Fibroblast of the aortic adventitia (primary cell): ENCODE results near the gene SERF2. TPM values are rescaled to one million over a fixed set of nuclear protein-coding genes. Genes with fewer than 3 reads are reported as not detected.

Experiments
- DNase-seq: peaks from one replicate; pipeline ENCODE4 v3.0.0-alpha.2; 2010; ENCODE audit warnings: low read depth
- H3K4me3 ChIP-seq: 2 replicates; pipeline ENCODE4 v1.5.1; 2011; ENCODE audit warnings: low read depth, mild to moderate bottlenecking, control low read depth, low read length, moderate library complexity
- total RNA-seq: library from RNA; depleted of rRNA; stranded (reverse); fragments of >200 nt; gene quantifications from 2 replicates; pipeline ENCODE4 v1.2.3, GENCODE V29; 2012; ENCODE audit warnings: low replicate concordance
- TF ChIP-seq, protein P1 (sequence below): IDR thresholded peaks from 2 replicates; pipeline ENCODE4 v1.5.1; 2011; ENCODE audit warnings: mild to moderate bottlenecking, low read length, control low read depth, inconsistent platforms; ENCODE audit not compliant: insufficient read depth

The SERF2 gene
- 516 and 576 TPM in 2 replicates for total RNA-seq

DNA sequence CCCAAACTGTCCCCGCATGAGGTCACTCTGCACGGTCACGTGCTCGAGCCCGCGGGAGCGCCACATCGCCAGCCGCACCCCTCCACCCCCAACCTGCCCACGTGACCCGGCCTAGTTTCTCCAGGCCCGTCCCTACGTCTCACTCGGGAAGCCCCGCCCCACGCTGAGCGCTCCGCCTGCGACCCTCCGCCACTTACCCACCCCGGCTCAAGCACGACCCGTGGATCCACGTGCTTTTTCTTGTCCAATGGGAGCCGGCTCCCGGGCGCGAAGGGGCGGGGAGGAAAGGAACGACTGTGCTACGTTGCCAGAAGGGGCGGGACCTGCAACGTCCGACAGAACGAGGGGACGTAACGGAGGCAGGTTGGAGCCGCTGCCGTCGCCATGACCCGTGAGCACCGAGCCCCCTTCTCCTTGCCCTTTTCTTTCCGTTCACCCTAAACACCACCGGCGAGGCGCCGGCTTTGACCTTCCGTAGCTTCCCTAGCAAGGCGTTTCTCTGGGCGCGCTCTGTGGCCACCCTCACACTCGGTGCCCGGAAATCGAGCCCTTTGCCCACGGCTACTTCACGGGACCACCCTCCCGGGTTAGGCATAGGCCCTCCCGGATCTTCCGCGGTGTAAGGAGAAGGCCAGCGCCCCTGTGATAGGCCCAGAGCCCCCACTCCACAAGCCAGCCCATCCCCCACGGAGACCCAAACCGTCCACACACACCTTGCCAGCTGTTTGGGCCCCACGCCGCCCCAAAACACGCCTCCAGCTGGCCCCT, at the start of gene SERF2:
Gene SERF2, plus strand, starts transcription at position 328 of the 768 bp plus-strand sequence. Its CDS starts 57 bp downstream, at position 385.
- H3K4me3 ChIP-seq = peak within 1 kb of the TSS; percentile 100
- TF ChIP-seq, protein P1, sequence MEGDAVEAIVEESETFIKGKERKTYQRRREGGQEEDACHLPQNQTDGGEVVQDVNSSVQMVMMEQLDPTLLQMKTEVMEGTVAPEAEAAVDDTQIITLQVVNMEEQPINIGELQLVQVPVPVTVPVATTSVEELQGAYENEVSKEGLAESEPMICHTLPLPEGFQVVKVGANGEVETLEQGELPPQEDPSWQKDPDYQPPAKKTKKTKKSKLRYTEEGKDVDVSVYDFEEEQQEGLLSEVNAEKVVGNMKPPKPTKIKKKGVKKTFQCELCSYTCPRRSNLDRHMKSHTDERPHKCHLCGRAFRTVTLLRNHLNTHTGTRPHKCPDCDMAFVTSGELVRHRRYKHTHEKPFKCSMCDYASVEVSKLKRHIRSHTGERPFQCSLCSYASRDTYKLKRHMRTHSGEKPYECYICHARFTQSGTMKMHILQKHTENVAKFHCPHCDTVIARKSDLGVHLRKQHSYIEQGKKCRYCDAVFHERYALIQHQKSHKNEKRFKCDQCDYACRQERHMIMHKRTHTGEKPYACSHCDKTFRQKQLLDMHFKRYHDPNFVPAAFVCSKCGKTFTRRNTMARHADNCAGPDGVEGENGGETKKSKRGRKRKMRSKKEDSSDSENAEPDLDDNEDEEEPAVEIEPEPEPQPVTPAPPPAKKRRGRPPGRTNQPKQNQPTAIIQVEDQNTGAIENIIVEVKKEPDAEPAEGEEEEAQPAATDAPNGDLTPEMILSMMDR = no peak
- peak; percentile 99 for DNase-seq

DNA sequence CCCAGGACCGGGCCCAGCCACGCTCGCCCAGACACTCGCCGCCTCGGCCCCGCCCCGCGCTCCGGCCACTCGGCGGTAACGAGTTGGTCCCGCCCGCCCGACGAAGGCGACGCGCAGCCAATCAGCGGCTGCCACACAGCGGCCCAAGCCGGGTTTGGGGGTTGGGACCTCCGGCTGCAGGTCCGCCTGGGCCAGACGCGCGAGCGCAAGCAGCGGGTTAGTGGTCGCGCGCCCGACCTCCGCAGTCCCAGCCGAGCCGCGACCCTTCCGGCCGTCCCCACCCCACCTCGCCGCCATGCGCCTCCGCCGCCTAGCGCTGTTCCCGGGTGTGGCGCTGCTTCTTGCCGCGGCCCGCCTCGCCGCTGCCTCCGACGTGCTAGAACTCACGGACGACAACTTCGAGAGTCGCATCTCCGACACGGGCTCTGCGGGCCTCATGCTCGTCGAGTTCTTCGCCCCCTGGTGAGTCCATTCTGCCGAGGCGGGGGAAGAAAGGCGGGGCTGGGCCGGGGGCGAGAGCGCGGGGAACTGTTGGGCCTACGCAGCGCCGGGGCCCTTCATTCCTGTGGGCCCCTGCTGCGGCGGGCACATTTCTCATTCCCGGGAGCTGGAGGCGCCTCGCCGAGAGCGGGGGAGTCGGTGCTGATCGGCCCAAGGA, 45.7 kb upstream of the SERF2 start, which contains the start of gene PDIA3:
Gene PDIA3, plus strand, starts transcription at position 194 of the 658 bp plus-strand sequence. Its CDS starts 102 bp downstream, at position 296.
- DNase-seq = peak; percentile 84

DNA sequence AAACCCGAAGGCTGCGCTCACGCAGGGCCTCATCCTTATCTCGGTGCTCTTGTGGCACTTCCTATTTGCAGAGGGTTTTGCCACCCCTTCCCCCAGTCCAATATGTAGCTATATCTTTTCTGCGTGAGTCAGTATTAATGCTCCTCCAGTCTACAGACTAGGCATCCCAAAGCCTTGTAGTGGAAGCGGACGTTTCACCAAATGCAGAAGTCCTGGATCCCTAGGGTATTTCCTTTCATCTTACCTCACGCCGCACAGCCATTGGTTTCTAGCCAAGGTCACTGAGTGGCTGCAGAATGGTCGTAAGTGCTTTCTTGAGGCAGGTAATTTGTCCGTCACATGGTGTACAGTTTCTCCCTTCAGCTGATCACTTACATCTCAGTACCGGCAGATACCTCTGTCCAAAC, 45.2 kb upstream of the SERF2 start:
- peak; percentile 47 for DNase-seq
- H3K4me3 ChIP-seq = peak overlapping the region; percentile 73

More for the DNA sequence above, 45.7 kb upstream of the SERF2 start, which contains the start of gene PDIA3:
- peak within 1 kb of the TSS; percentile 73 for H3K4me3 ChIP-seq

DNA sequence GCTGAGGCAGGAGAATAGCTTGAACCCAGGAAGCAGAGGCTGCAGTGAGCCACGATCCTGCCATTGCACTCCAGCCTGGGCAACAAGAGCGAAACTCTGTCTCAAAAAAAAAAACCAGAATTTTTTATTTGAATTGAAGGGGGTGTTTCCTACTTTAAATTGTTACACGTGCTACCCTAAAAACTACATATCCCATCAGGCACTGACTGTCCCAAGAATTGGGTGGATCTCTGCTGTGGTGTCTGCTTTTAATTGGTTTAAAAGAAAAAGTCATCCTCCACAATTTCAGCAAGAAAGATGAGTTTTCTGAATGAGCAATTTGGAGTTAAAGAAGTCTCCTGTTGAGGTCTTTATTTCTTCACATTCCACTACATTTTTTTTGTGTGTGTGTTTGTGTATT, 43.7 kb upstream of the SERF2 start:
- TF ChIP-seq, protein P1 = no peak
- peak; percentile 48 for DNase-seq
- peak overlapping the region; percentile 73 for H3K4me3 ChIP-seq

GRCh38 chr15:43749690-43750345, 42.3 kb upstream of the SERF2 start:
- TF ChIP-seq, protein P1 = no peak
- peak overlapping the region; percentile 31 for H3K4me3 ChIP-seq
- DNase-seq = peak; percentile 27

DNA sequence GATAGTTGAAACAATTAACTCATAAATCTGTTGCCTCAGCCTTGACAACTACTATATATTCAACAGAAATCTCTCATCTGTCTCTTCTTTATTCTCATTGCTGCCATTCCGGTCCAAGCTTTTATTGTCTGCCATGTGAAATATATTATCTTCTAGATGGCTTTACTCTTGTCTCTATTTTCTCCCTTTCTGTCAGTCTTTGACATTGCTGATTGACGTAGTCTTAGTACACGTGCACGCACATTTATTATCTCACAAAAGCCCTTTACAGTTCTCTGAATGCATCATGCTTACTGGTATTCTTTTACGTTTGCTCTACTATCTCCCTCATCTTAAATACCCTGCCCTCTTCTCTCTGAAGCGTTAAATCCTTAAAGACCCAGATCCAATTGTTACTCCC, 40.2 kb upstream of the SERF2 start:
- TF ChIP-seq, protein P1 = no peak
- no peak for DNase-seq
- H3K4me3 ChIP-seq = no peak overlapping the region

GRCh38 chr15:43762824-43763223, 29.3 kb upstream of the SERF2 start:
- TF ChIP-seq, protein P1 = no peak
- no peak overlapping the region for H3K4me3 ChIP-seq
- DNase-seq = no peak
